ENCODE measurements around the gene INSC.

INSC gene

DNA sequence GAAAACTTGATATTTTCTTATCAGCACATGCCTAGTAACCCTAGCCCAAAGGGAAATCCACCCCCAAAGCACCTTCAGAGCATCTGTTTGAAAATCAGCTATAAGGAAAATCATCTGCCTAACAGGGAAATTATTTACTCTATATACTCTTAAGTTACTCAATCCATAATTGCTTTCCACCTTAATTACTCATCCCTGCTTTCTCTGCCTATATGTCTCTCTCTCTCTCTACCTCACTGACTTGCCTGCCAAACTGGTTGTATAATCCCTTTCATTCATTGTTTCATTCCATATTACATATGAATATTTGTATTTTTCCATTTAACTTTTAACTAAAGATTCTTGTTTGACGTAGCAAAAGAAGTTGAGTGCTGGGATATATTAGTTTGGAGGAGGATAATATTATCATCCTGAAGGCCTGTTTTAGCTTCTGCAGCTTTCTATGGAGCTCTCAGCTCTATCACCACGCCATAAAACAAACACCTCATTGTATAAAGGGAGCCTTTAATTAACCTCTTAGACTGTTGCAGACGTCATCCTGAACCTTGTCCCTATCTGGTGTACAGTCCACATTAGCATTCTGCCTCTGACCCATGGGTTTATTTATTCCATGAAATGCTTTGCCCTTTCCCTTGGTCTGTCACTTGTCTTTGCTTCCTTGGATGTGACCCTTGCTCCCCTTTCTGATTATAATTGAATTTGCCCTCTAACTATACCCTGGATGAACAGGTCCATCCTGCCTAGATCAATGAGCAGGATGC, 98.9 kb downstream of the INSC start:
- H3K4me3 ChIP-seq (ENCODE audit: low read depth, low read length) = no peak overlapping the region

DNA sequence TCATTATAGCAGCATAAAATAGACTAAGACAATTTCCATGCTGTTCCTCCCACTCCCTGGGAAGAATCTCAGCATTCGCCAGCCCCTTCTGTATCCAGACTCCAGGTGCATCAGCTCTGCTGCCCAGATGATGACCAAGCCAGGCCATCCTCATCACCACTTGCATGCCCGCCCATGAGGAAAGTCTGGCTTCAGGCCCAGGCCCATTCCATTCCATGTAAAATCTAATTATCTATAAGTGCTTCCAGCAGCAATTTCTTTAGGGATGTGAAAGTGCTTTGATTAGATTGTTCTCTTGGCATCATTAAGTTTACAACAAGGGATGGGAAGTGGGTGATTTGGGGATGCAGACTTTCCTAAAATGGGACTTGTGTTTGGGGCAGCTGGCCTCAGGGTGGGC, 100.3 kb downstream of the INSC start:
- no peak overlapping the region for H3K4me3 ChIP-seq (ENCODE audit: low read depth, low read length)

DNA sequence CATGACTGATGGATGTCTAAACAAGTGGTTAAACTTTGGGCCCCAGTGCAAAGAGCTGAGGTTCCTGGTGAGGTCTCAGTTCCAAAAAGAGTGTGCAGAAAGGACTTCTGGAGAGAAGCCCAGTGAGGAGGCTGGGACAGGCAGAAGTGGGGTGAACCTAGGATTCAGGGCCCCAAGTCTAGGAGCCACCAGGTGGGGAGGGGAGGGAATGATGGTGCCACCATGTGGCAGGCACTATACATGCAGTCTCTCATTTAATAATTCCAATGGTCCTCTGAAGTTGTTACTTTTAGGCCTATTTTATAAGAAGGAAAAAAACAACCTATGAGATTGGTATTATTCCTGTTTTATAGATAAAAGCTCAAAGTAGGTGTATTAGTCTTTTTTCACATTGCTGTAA, 102.0 kb downstream of the INSC start:
- no peak overlapping the region for H3K4me3 ChIP-seq (ENCODE audit: low read depth, low read length)

DNA sequence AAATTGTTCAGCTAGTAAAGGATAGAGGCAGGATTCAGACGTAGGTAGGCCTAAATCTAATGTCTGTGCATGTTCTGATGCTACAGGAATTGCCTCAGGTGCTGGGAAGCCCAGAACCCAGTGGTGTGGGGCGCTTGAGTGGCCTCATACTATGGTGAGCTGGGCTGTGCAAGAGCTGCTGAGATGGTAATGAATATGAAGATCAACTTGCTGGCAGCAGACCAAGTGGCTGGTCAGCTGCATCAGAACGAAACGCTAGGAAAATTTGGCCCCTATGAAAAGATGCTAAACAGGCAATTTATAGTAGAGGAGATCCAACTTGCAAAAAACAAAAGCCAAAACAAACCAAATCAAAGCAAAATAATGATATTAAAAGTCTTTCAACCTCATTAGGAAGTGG, 102.7 kb downstream of the INSC start:
- no peak overlapping the region for H3K4me3 ChIP-seq (ENCODE audit: low read depth, low read length)

DNA sequence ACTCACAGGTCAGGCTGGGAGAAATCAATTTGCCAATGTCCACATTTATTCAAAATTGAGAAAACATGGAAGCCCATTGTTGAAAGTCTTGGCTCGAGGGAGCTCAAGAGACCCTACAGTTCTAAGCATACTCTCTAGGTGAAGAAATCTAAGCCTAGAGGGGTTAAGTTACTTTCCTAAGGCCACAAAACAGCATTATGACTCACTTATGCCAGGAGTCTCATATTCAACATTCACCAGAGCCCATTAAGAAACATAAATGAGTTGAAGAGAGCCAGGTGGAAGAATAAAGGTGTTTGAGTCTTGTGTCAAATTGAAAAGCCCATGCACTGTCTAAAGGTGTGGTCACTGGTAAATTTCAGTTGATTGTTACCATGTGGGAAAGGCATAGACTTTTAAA, 108.1 kb downstream of the INSC start:
- H3K4me3 ChIP-seq (ENCODE audit: low read depth, low read length) = no peak overlapping the region

DNA sequence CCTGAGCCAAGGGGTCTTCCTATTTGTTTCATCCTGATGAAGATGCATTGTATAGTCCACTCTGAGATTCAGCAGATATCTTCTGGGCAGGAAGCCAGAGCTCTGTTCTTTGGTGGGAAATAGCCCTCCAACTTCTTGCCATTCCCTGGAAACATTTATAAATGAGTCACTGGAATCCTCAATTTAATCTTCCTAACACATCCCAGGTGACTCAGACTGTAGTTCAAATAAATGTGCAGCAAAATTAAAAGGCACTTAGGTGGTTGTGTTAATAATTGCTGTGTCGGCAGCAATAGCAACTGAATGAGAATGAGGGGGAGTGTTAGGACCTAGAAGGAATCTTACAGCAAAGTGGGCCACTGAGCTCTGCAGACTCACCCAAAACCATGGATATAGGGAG, 108.6 kb downstream of the INSC start:
- no peak overlapping the region for H3K4me3 ChIP-seq (ENCODE audit: low read depth, low read length)

DNA sequence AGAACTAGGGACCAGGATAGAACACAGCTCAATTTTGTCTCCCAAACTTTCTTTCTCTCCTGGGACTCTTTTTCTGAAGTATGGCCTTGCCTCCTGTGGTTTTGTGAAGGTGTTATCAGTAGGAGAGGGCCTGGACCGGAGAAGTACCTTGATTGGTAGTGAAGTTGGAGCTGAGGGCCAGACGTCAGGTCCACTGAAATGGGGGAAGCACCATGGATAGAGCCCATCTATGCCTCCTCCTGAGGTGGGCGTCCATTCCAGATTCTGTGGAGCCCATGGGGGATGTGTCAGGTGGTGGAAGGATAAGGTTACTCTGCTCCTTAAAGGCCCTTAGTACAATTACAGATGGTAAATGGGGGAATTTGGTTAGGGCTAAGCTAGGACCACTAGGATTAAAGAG, 109.7 kb downstream of the INSC start:
- H3K4me3 ChIP-seq (ENCODE audit: low read depth, low read length) = no peak overlapping the region

DNA sequence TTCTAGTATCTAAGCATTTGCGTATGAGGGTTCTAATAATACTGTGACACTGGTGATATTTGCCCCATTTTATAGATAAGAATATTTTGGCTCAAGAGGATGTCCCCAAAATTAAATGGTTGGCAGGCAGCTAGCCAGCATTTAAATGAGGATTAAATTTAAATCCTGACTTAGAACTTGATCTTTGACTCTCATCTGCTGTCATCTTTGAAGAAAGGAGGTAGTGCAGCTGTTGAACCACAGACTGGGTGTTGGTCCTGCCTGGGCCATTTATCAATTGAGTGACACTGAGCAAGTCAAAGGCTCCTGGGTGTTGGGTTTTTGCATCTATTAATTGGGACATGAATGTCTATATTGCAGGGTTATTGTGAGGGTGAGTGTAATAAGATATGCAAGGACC, 112.3 kb downstream of the INSC start:
- no peak overlapping the region for H3K4me3 ChIP-seq (ENCODE audit: low read depth, low read length)

DNA sequence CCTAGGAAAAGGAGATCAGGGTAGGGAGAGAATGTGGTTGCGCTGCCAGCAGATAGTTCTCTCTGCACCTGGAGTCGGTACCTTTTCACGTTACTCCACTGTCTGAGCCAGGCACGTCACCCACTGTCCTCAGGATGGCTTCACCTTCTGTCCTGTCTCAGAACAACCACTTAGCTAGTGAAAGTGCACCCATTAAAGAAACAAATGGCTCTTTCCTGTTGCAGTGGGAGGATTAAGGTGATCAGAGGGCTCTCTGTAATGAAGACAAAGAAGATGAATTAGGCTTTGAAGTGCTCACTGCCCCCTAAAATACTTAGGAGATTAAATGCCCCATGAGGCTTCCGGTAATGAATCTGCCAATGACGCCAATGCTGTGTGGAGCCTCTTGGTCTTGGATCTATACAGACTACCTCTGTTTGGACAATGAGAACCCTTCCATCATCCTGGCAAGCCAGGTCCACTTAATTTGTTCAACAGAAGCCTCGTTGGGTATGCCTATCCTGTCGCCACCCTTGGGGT, 113.7 kb downstream of the INSC start:
- H3K4me3 ChIP-seq (ENCODE audit: low read depth, low read length) = no peak overlapping the region

DNA sequence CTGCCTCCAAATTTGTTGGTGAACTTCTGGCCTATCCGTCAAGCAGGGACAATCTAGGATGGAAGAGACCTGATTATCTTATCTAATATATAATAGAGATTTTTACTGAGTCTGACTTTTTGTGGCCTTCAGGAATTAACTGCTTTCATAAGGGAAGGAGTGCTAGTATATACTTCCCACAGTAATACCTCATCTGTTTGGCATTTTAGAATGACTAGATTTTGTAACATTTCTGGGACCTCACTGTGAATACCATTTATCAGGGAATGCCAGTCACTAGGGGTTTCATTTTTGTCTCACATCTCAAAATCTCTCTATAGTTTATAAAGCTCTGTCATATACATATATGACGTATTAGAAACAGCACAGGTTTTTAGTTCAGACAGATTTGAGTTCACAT, 114.3 kb downstream of the INSC start:
- H3K4me3 ChIP-seq (ENCODE audit: low read depth, low read length) = no peak overlapping the region

DNA sequence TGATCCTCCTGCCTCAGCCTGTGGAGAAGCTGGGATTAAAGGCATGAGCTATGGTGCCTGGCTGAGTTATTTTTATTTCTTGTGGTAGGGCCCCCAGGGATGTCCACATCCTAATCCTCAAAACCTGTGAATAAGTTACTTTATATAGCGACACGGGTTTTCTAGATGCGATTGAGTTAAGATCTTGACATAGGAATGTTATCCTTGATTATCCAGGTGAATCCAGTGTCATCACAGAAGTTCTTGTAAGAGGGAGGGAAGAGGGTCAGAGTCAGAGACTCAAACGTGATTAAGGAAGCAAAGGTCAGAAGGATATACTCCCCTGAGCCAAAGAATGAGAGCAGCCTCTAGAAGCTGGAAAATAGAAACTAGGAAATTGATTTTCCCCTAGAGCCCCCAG, 117.8 kb downstream of the INSC start:
- H3K4me3 ChIP-seq (ENCODE audit: low read depth, low read length) = no peak overlapping the region

DNA sequence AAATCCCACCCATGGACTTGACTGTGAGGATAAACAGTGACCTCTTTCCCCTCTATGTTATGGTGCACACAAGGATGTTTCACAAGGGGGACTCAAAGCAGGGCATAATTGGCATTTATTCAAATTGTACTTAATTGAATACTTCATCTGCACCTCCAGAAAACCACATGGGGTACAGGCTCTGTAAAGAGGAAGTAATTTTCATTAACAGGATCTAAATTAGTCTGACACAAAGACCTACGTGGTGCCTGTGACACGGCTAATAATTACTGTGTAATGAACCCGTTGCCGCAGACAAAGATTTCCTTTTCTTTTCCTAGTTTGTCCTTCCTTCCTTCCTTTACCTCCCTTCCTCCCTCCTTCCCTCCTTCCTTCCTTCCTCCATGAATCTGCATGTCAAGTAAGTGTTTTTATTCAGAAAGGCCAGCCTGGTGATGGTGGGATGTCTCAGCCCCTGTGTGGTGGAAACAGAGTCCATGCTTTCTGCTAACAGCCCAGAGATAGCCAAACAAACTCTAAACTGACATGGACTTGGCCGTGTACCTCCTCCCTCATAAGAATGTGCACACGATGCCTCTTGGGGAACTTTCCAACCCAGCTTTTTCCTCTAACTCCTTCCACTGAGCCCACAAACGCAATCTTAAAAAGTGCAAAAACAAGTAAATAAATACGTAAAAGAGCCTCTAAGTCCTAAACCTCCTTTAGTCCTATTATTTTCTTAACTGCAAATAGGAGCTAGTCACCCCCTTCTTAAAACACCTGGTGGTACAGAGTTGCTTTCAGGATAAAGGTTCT, 118.8 kb downstream of the INSC start:
- no peak overlapping the region for H3K4me3 ChIP-seq (ENCODE audit: low read depth, low read length)

DNA sequence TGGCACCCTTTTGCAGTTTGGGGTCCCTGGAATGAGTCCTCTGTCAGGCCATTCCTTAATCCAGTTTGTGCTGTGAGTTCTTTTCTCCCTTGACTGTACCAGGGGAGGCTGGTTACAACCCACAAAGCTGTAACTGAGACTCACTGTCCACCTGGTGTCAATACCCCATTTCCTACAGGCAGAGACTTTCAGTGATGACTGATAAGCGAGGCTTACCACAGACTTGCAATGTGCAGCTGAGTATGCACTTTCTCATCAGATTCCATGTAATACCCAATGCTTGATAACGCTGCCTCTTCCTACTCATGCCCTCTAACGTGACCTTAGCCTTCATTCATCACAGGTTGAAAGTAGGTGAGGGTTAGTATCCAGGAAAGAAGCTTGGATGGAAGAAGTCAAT, 120.1 kb downstream of the INSC start:
- H3K4me3 ChIP-seq (ENCODE audit: low read depth, low read length) = no peak overlapping the region

DNA sequence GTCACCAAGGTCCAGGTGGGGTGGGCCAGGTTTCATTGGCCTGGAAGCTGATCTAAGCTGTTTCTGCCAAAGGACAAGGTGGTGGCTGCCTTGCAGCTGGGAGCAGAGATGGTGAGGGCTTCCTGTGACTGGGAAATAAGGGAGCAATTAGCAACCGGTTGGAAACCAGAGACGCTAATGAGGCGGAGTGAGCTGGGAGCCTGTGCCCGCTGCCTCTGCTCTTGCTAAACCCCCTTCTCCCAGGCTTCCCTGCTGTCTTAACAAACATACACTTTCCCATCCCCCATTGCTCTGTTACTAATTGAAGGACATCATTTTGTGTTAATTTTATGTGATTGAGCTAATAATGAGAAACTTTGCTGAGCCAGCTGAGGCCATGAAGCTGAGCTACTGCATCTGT, 121.8 kb downstream of the INSC start:
- no peak overlapping the region for H3K4me3 ChIP-seq (ENCODE audit: low read depth, low read length)

DNA sequence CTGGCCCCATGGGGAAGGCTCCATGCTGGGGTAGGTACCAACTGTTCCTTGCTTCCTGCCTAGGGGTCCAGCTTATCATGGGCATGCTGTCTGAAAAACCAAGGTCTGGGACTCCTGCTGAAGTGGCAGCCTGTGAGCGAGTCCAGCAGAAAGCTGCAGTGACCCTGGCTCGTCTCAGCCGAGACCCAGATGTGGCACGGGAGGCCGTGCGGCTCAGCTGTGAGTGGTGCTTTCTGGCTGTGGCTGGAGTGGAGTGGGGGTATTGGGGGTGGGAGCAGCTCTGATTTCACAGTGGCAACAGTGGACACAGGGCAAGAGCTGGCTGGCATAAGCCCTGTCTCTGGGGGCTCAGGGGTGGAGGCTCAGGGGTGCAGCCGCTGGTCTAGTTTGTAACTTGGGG, 124.1 kb downstream of the INSC start:
- no peak overlapping the region for H3K4me3 ChIP-seq (ENCODE audit: low read depth, low read length)

DNA sequence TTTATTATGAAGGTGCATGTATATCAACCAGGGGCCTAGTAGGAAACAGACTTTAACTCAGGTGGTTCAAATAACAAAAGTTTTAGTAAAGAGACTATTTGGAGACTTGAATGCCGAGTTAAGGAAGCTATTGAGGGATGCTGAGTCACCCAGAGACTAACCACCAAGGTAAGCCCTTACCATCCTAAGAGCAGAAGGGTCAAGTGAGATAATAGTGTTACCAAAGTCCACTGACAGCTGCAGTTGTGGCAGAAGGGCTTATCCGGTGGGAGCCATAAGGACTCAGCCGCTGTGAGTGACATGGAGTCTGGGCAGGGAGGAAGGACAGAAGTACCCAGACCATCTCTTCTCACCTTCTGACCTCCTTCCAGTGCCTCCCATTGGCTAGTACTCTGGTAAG, 134.0 kb downstream of the INSC start:
- H3K4me3 ChIP-seq (ENCODE audit: low read depth, low read length) = no peak overlapping the region

DNA sequence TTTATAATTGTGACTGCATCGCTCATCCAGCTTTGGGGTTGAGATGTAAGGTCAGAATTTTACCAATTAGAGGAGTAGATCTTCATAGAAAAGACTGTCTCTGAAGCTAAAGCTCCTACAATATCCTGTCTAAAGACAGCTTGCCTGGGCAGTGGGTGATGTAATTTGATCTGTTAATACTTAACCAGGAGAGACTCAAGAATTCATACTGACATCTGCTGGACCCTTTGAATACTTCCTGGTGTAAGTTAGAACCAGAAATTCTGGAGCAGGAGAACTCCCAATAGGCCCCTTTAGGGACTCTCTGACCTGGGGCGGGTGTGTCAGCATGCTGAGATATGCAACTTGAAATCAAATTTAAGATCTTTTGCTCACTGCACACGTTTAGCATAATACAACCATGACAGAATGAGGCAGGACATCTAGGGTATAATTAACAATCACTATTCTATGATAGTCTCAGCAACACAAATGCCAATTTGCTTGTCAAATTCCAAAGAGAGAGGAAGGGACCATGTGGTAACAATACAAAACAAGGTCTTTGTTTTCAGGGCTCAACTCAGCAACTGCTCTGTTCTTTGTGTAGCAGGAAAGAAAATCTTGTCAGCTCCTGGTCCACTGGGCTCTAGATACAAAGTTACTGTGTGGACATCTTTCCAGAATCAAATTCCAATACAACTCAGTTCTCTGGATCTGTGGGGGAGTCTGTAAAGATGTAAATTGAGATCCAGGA, 143.9 kb downstream of the INSC start:
- no peak overlapping the region for H3K4me3 ChIP-seq (ENCODE audit: low read depth, low read length)

DNA sequence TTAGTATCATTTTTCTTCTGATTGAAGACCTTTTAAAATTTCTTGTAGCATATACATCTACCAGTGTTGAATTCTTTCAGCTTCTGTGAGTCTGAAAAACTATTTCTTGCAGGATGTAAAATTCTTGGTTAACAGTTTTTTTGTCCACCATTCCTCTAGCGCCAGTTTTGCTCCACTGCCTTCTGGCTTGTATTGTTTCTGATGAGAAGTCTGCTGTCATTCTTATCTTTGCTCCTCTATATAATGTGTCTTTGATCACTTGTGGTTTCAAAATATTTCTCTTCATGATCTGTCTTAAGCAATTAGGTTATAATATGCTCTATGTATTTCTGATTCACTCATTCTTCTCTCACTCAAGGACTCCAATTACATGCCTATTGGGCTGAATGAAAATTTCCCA, 152.3 kb downstream of the INSC start:
- H3K4me3 ChIP-seq (ENCODE audit: low read depth, low read length) = no peak overlapping the region

DNA sequence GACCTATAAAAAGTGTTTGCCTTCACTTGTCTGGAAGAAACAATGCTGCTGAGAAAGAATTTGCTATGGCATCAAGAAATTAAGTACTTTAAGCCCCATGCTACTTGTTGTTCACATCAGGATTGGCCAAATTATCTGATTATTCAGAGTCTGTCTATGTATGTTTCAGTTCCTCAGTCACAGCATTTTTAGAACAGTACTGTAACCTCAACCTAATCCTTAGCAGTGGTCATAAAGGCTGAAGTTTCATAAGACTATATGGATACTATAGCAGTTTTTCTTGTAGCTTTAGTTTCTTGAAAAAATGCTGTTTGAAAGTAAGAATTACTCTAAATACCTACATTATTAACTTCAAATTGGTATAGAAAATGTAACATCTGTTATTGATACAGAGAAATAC, 153.9 kb downstream of the INSC start:
- no peak overlapping the region for H3K4me3 ChIP-seq (ENCODE audit: low read depth, low read length)

DNA sequence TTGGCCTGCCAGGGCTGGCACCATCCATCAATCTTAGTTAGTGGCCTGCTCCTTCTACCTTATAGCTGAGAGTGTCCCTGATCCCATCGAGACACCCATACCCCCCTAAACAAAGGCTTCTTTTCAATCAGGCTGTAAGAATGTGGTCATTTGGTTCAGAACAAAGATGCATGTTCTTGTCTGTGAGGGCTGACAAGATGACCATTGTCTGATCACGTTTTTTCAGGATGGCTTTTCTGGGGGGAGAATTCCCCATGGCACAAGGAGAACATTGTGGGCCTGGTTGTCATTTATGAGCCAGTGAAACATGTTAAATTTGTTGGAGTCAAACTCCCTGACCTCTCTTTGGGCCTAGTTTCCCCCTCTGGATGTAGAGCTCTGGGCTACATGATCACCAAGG, 160.4 kb downstream of the INSC start:
- H3K4me3 ChIP-seq (ENCODE audit: low read depth, low read length) = no peak overlapping the region

DNA sequence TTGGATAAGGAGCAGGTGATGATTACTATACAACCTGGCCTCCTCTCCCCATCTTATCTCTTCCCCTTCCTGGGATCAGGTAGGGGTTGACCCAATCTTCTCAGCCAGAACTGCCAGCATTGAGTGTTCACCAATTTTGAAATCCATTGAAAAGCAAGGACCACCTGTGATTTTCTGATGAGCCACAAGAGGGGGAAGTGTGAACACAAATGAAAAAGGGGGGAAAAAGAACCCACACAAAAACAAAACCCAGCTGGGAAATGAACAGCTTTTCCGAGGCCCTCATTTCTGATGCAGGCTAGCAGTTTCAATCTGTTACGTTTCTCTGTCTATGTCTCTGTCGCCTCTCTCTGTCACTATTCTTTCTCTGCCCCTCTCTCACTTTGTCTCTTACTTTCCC, 161.9 kb downstream of the INSC start:
- no peak overlapping the region for H3K4me3 ChIP-seq (ENCODE audit: low read depth, low read length)

DNA sequence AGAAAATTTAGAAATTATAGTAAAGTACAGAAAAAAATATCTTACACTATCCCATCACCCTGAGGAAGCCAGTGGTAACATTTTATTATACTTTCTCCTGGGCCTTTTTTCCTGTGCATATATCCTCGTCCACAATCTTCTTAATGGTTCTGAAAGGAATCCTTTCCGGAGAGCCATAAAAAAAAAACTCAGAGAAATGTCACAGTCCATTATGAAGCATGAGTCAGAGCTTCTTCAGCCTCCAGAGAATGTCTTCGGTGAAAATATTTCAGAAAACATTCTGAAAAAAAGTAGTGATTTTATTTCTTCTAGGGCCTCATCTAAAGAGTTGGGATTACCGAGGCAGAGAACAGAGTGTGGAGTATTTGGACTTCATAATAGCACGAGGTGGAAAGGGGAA, 163.4 kb downstream of the INSC start:
- H3K4me3 ChIP-seq (ENCODE audit: low read depth, low read length) = no peak overlapping the region

All from iPS-11a (cell line).